ENCODE measurements around the gene CCL3.

The CCL3 gene

DNA sequence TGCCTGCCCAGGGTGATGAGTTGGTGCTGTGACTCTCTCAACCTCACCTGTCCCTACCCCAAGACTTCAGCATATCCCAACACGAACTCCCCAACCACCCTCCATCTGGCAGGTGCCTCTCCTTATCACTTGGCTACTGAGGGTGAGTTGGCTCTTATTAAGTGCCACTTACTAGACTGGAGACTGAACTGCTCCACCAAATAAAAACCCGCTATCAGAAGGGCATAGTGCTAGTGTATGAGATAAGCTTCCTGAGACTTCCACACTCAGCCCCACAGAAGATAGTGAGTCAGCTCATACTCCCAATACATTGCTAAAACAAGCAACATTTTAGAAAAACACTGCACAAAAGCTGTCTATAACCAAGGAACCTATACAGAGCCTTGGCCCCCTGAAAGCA is 41.9 kb downstream of the CCL3 start:
- no peak for DNase-seq

All from right kidney (tissue), 1 donor.